LNCaP clone FGC (cell line): ENCODE results near the gene CNEP1R1.
A peak's percentile ranks its signal among the peaks of the same experiment; 100 is the strongest.

Source experiments
- DNase-seq: peaks from one replicate; pipeline ENCODE4 v3.0.0-alpha.2; 2011; ENCODE audit warnings: low read depth
- H3K4me3 ChIP-seq: 2 replicates; pipeline ENCODE4 v1.5.1; 2011; ENCODE audit warnings: mild to moderate bottlenecking, low read depth, low read length, control low read depth
- CTCF ChIP-seq: IDR thresholded peaks from 2 replicates; pipeline ENCODE4 v1.5.1; 2012; ENCODE audit warnings: mild to moderate bottlenecking; ENCODE audit not compliant: control insufficient read depth, insufficient read depth; ENCODE audit errors: extremely low read depth

Gene CNEP1R1

GRCh38 chr16:50066482-50067289 is 41.7 kb downstream of the CNEP1R1 start:
- peak overlapping the region; percentile 79 for H3K4me3 ChIP-seq
- TF ChIP-seq CTCF = no peak
- no peak for DNase-seq

- TF ChIP-seq CTCF = peak; percentile 31
- H3K4me3 ChIP-seq = no peak overlapping the region; the same call in 1 of the 2 replicates
- DNase-seq = peak; percentile 7
Observed at GRCh38 chr16:50067290-50067853, 42.3 kb downstream of the CNEP1R1 start.

- no peak for TF ChIP-seq CTCF
- no peak overlapping the region for H3K4me3 ChIP-seq
- DNase-seq = no peak
Observed at GRCh38 chr16:50068550-50068949, 43.5 kb downstream of the CNEP1R1 start.

- DNase-seq = no peak
- TF ChIP-seq CTCF = no peak
- no peak overlapping the region for H3K4me3 ChIP-seq
Observed at GRCh38 chr16:50069060-50069459, 44.0 kb downstream of the CNEP1R1 start.

- H3K4me3 ChIP-seq = no peak overlapping the region
- DNase-seq = no peak
- no peak for TF ChIP-seq CTCF
Observed at GRCh38 chr16:50071075-50071671, 46.1 kb downstream of the CNEP1R1 start.

- DNase-seq = no peak
- no peak overlapping the region for H3K4me3 ChIP-seq
- TF ChIP-seq CTCF = no peak
Observed at GRCh38 chr16:50072730-50073129, 47.7 kb downstream of the CNEP1R1 start.
